GM12878 (cell line): ENCODE results near the gene ADAMTS7. TPM values are rescaled to one million over a fixed set of nuclear protein-coding genes. Genes with fewer than 3 reads are reported as not detected.

Source experiments
- ATAC-seq: fragments of 200-7000 bp; cut with Tn5 transposase; 3 replicates; pipeline ENCODE4 v1.9.1; 2020; ENCODE audit warnings: mild to moderate bottlenecking, moderate library complexity
- BruUV-seq: library from RNA; stranded (reverse); fragments of 400-500 nt; replicated peaks from 2 replicates; lab custom pipeline; 2021; lab: Mats Ljungman, UMichigan
- CTCF ChIA-PET: fragments of 300-600 bp; sonication (Branson Sonifier 250); formaldehyde crosslinking; extraction: SDS; loops from one replicate; lab custom pipeline; 2021; ENCODE audit warnings: inconsistent platforms; lab: Yijun Ruan, JAX
- POLR2A ChIA-PET: fragments of 350-600 bp; formaldehyde crosslinking; extraction: SDS; loops from one replicate; lab custom pipeline; 2021; ENCODE audit warnings: inconsistent platforms; lab: Charles Lee
- RAD21 ChIA-PET: fragments of 300-600 bp; sonication (Branson Sonifier 250); formaldehyde crosslinking; loops from one replicate; lab custom pipeline; 2023; ENCODE audit warnings: antibody characterized with exemption; ENCODE audit not compliant: unreplicated experiment; lab: Charles Lee
- SMC1A ChIA-PET: fragments of 300-600 bp; sonication (Branson Sonifier 250); formaldehyde crosslinking; loops from one replicate; lab custom pipeline; 2023; ENCODE audit not compliant: unreplicated experiment, uncharacterized antibody; lab: Charles Lee
- DNase-seq: peaks from one replicate; pipeline ENCODE4 v3.0.0-alpha.2; 2011; ENCODE audit warnings: low read depth, low spot score
- FAIRE-seq: peaks from 3 replicates; lab custom pipeline; 2011; peaks lifted over from hg19 to GRCh38; lab: Jason Lieb, UNC
- H2AFZ ChIP-seq: 2 replicates; pipeline ENCODE4 v1.6.0; 2011; ENCODE audit warnings: low read depth, low read length, control low read depth; ENCODE audit not compliant: control insufficient read depth
- H3K27ac ChIP-seq: 2 replicates; pipeline ENCODE4 v1.5.1; 2011; ENCODE audit warnings: control low read depth; ENCODE audit not compliant: control insufficient read depth, insufficient read depth
- H3K27me3 ChIP-seq, 2 experiments: replicated peaks in 1 of 2; 2 replicates each; pipeline versions ENCODE4 v1.6.0 to v1.6.1; 2011; ENCODE audit warnings: low read length in 1 of 2; ENCODE audit not compliant: control insufficient read depth in 2 of 2, insufficient read depth in 2 of 2
- H3K36me3 ChIP-seq, 2 experiments: 2 replicates each; pipeline ENCODE4 v1.5.1; 2011; ENCODE audit warnings: low read length in 1 of 2; ENCODE audit not compliant: control insufficient read depth in 2 of 2, insufficient read depth in 2 of 2
- H3K4me1 ChIP-seq: 2 replicates; pipeline ENCODE4 v1.6.1; 2011; ENCODE audit warnings: mild to moderate bottlenecking, low read length, moderate library complexity, mixed read lengths; ENCODE audit not compliant: control insufficient read depth, insufficient read depth
- H3K4me2 ChIP-seq: 2 replicates; pipeline ENCODE4 v1.6.0; 2011; ENCODE audit warnings: control low read depth; ENCODE audit not compliant: control insufficient read depth, insufficient read depth
- H3K4me3 ChIP-seq: fragments of 200-600 bp; sonication (generic); 2 replicates; pipeline ENCODE4 v1.5.1; 2016
- H3K79me2 ChIP-seq: 2 replicates; pipeline ENCODE4 v1.6.0; 2011; ENCODE audit warnings: low read length; ENCODE audit not compliant: control insufficient read depth, insufficient read depth
- H3K9ac ChIP-seq: 2 replicates; pipeline ENCODE4 v1.8.0; 2011; ENCODE audit warnings: low read length, control low read depth, mixed read lengths; ENCODE audit not compliant: control insufficient read depth, insufficient read depth
- H3K9me3 ChIP-seq: replicated peaks from 3 replicates; pipeline ENCODE4 v1.5.1; 2011; ENCODE audit warnings: mild to moderate bottlenecking, low read length; ENCODE audit not compliant: control insufficient read depth, insufficient read depth
- H4K20me1 ChIP-seq: 2 replicates; pipeline ENCODE4 v1.6.0; 2011; ENCODE audit not compliant: control insufficient read depth, insufficient read depth
- ASH2L ChIP-seq: fragments of 300-600, 200-600 bp; sonication (generic); IDR thresholded peaks from 2 replicates; pipeline ENCODE4 v1.6.1; 2017; ENCODE audit warnings: low read depth, mild to moderate bottlenecking, borderline replicate concordance
- CHD2 ChIP-seq: IDR thresholded peaks from 2 replicates; pipeline ENCODE4 v1.6.1; 2011; ENCODE audit warnings: low read depth, low read length, improper control_type of control experiment, borderline replicate concordance
- CREM ChIP-seq: IDR thresholded peaks from 2 replicates; pipeline ENCODE4 v1.6.1; 2014; ENCODE audit warnings: antibody characterized with exemption, low read depth
- FOXM1 ChIP-seq: IDR thresholded peaks from 2 replicates; pipeline ENCODE4 v1.6.1; 2012; ENCODE audit warnings: low read depth, mild to moderate bottlenecking, inconsistent platforms, low read length, moderate library complexity
- HDAC6 ChIP-seq: fragments of 200-600 bp; sonication (generic); IDR thresholded peaks from one replicate; pipeline ENCODE4 v1.8.0; 2017; ENCODE audit warnings: antibody characterized with exemption; ENCODE audit not compliant: unreplicated experiment
- IKZF2 ChIP-seq, 2 experiments: fragments of 450-650 bp; IDR thresholded peaks; 2 replicates each; pipeline ENCODE4 v1.6.1; 2017; ENCODE audit warnings: mild to moderate bottlenecking in 2 of 2, moderate library complexity in 2 of 2
- KDM1A ChIP-seq: fragments of 200-600 bp; sonication (generic); IDR thresholded peaks from 2 replicates; pipeline ENCODE4 v1.6.1; 2016; ENCODE audit warnings: borderline replicate concordance
- PAX5 ChIP-seq: IDR thresholded peaks from 2 replicates; pipeline ENCODE4 v1.6.1; 2011; ENCODE audit warnings: low read depth, low read length, borderline replicate concordance
- RB1 ChIP-seq: fragments of 450-650 bp; formaldehyde crosslinking; IDR thresholded peaks from 2 replicates; pipeline ENCODE4 v1.6.1; 2017; ENCODE audit warnings: mild to moderate bottlenecking, borderline replicate concordance
- SPI1 ChIP-seq: IDR thresholded peaks from 2 replicates; pipeline ENCODE4 v1.6.1; 2011; ENCODE audit warnings: low read depth, mild to moderate bottlenecking, low read length, moderate library complexity, borderline replicate concordance; ENCODE audit not compliant: insufficient read depth
- STAT1 ChIP-seq: fragments of 450-650 bp; conservative IDR thresholded peaks from 2 replicates; pipeline ENCODE4 v1.6.1; 2014; ENCODE audit warnings: antibody characterized with exemption, mild to moderate bottlenecking
- WRNIP1 ChIP-seq: IDR thresholded peaks from 2 replicates; pipeline ENCODE4 v1.6.1; 2011; ENCODE audit warnings: low read depth, low read length, improper control_type of control experiment, borderline replicate concordance
- YBX1 ChIP-seq: fragments of 450-650 bp; IDR thresholded peaks from 2 replicates; pipeline ENCODE4 v1.6.1; 2016; ENCODE audit warnings: antibody characterized with exemption
- WGBS: methylation state at CpG from one replicate; pipeline ENCODE4 v1.1.6; 2016; ENCODE audit warnings: low lambda C conversion rate; ENCODE audit not compliant: insufficient replicate concordance, insufficient coverage; ENCODE audit errors: missing lambda C conversion rate; 5-methylcytosine and 5-hydroxymethylcytosine counted together
- in situ Hi-C: fragments of 300-500 bp; cut with MboI; formaldehyde crosslinking; loops from 9 replicates; pipeline ENCODE4 v1.14.3; 2018; ENCODE audit warnings: mixed read lengths
- intact Hi-C: fragments of 100-400 bp; cut with micrococcal nuclease; formaldehyde crosslinking; loops from one replicate; pipeline ENCODE4 v1.14.2; 2022; ENCODE audit not compliant: unreplicated experiment
- polyA plus RNA-seq, 11 experiments: library from polyadenylated mRNA; depleted of rRNA in 4 of 11; unstranded in 6 of 11; stranded (reverse) in 5 of 11; fragments of >200 nt; fragmentation: Nextera tagmentation in 4 of 11; fragmentation: Illumina TruSeq in 1 of 11; extraction: Ambion mirVana in 4 of 11; extraction: Trizol in 1 of 11; gene quantifications; 1 replicate in 1 of 11; 2 replicates in 10 of 11; pipeline versions ENCODE4 v1.2.1 to v1.2.3, GENCODE V29; 2011 to 2016; ENCODE audit warnings: inconsistent platforms in 2 of 11, missing spikeins in 2 of 11, low read depth in 1 of 11
- total RNA-seq, 4 experiments: library from RNA; depleted of rRNA in 3 of 4; stranded (reverse); fragments of >200 nt in 3 of 4; fragmentation: Illumina TruSeq in 1 of 4; extraction: Trizol in 1 of 4; gene quantifications; 2 replicates each; pipeline versions ENCODE4 v1.2.1 to v1.2.3, GENCODE V29; 2013 to 2021
- TF ChIP-seq, protein P1 (sequence below): fragments of 450-650 bp; IDR thresholded peaks from 2 replicates; pipeline ENCODE4 v1.6.1; 2014; ENCODE audit warnings: mild to moderate bottlenecking
- TF ChIP-seq, protein P2 (sequence below): IDR thresholded peaks from 2 replicates; pipeline ENCODE4 v1.6.1; 2012; ENCODE audit warnings: low read length, inconsistent platforms
- TF ChIP-seq, protein P3 (sequence below): fragments of 450-650 bp; IDR thresholded peaks from 2 replicates; pipeline ENCODE4 v1.6.1; 2017; ENCODE audit warnings: mild to moderate bottlenecking, low read depth, inconsistent platforms; ENCODE audit not compliant: poor library complexity, severe bottlenecking
- TF ChIP-seq, protein P4 (sequence below): fragments of 450-650 bp; IDR thresholded peaks from 2 replicates; pipeline ENCODE4 v1.6.1; 2016; ENCODE audit warnings: mild to moderate bottlenecking, moderate library complexity, borderline replicate concordance

The ADAMTS7 gene
- total and polyA plus RNA-seq, 10 of the 15 experiments (the other 5 are each of a cell fraction or from before 2014, with no cell fraction given) = 0.03 to 0.28 (median 0.06) TPM; not detected in 6

DNA sequence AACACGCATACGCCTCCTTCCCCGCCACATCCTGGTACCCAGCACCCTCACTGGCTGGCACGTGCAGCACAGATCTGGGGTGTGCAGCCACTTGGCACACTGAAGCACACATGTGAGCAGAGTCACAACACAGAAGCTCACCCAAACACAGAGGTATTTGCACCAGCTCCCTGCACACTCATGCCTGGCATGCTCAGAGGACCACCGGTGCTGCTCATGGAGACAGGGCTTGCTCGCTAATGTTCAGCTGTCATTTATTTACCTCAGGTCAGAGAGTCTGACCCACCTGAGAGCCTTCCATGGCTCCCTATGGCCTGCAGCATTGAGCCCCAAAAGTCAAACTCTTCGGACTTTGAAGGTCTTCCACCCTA lies 70.4 kb downstream of the ADAMTS7 start:
- ChIA-PET CTCF (interaction anchor here (0.6 to 2.7 kb wide), 15 partner anchors 10 to 446 kb away, joined by 3 to 18 read pairs (median 3); no protein-coding TSS in a partner anchor), POLR2A (no interaction called here), RAD21 (interaction anchor here (0.5 kb wide), 1 partner anchor 57 kb away, joined by 3 read pairs; no protein-coding TSS in a partner anchor), SMC1A (interaction anchor here (0.9 kb wide), 1 partner anchor 16 kb away, joined by 3 read pairs; no protein-coding TSS in a partner anchor)
- Histone ChIP-seq H3K4me1 (no peaks in the 10 kb centered on the region), H3K79me2 (no peaks in the 10 kb centered on the region), H3K4me2 (no peak overlapping the region), H3K27ac (no peak overlapping the region), H3K27me3 (no peaks in the 10 kb centered on the region), H3K9me3 (no peaks in the 10 kb centered on the region), H3K36me3 (no peaks in the 10 kb centered on the region), H3K4me3 (no peak overlapping the region), H3K9ac (no peak overlapping the region), H2AFZ (no peak overlapping the region), H4K20me1 (no peaks in the 10 kb centered on the region)
- intact Hi-C loops = no loop called here
- FAIRE-seq (no peak), DNase-seq (no peak), ATAC-seq (no peak; the same call in 2 of the 3 replicates)
- BruUV-seq = no TSS peak
- in situ Hi-C loops = no loop called here
- WGBS = 24% methylated on average over 7 of the region's 7 CpGs
- TF ChIP-seq HDAC6 (no peak), IKZF2 (IDR thresholded peaks at IDR 0.05) (no peak), KDM1A (no peak), YBX1 (no peak), PAX5 (no peak), CHD2 (no peak), CREM (no peak), RB1 (no peak), ASH2L (no peak), SPI1 (no peak), FOXM1 (no peak), WRNIP1 (no peak), STAT1 (no peak)
- TF ChIP-seq, protein P1, sequence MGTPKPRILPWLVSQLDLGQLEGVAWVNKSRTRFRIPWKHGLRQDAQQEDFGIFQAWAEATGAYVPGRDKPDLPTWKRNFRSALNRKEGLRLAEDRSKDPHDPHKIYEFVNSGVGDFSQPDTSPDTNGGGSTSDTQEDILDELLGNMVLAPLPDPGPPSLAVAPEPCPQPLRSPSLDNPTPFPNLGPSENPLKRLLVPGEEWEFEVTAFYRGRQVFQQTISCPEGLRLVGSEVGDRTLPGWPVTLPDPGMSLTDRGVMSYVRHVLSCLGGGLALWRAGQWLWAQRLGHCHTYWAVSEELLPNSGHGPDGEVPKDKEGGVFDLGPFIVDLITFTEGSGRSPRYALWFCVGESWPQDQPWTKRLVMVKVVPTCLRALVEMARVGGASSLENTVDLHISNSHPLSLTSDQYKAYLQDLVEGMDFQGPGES = no peak
- TF ChIP-seq, protein P2, sequence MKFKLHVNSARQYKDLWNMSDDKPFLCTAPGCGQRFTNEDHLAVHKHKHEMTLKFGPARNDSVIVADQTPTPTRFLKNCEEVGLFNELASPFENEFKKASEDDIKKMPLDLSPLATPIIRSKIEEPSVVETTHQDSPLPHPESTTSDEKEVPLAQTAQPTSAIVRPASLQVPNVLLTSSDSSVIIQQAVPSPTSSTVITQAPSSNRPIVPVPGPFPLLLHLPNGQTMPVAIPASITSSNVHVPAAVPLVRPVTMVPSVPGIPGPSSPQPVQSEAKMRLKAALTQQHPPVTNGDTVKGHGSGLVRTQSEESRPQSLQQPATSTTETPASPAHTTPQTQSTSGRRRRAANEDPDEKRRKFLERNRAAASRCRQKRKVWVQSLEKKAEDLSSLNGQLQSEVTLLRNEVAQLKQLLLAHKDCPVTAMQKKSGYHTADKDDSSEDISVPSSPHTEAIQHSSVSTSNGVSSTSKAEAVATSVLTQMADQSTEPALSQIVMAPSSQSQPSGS = no peak
- TF ChIP-seq, protein P3, sequence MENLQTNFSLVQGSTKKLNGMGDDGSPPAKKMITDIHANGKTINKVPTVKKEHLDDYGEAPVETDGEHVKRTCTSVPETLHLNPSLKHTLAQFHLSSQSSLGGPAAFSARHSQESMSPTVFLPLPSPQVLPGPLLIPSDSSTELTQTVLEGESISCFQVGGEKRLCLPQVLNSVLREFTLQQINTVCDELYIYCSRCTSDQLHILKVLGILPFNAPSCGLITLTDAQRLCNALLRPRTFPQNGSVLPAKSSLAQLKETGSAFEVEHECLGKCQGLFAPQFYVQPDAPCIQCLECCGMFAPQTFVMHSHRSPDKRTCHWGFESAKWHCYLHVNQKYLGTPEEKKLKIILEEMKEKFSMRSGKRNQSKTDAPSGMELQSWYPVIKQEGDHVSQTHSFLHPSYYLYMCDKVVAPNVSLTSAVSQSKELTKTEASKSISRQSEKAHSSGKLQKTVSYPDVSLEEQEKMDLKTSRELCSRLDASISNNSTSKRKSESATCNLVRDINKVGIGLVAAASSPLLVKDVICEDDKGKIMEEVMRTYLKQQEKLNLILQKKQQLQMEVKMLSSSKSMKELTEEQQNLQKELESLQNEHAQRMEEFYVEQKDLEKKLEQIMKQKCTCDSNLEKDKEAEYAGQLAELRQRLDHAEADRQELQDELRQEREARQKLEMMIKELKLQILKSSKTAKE = no peak
- TF ChIP-seq, protein P4, sequence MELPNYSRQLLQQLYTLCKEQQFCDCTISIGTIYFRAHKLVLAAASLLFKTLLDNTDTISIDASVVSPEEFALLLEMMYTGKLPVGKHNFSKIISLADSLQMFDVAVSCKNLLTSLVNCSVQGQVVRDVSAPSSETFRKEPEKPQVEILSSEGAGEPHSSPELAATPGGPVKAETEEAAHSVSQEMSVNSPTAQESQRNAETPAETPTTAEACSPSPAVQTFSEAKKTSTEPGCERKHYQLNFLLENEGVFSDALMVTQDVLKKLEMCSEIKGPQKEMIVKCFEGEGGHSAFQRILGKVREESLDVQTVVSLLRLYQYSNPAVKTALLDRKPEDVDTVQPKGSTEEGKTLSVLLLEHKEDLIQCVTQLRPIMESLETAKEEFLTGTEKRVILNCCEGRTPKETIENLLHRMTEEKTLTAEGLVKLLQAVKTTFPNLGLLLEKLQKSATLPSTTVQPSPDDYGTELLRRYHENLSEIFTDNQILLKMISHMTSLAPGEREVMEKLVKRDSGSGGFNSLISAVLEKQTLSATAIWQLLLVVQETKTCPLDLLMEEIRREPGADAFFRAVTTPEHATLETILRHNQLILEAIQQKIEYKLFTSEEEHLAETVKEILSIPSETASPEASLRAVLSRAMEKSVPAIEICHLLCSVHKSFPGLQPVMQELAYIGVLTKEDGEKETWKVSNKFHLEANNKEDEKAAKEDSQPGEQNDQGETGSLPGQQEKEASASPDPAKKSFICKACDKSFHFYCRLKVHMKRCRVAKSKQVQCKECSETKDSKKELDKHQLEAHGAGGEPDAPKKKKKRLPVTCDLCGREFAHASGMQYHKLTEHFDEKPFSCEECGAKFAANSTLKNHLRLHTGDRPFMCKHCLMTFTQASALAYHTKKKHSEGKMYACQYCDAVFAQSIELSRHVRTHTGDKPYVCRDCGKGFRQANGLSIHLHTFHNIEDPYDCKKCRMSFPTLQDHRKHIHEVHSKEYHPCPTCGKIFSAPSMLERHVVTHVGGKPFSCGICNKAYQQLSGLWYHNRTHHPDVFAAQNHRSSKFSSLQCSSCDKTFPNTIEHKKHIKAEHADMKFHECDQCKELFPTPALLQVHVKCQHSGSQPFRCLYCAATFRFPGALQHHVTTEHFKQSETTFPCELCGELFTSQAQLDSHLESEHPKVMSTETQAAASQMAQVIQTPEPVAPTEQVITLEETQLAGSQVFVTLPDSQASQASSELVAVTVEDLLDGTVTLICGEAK = no peak
